ENCODE data around the gene RPS15A. TPM values are rescaled to one million over a fixed set of nuclear protein-coding genes. Genes with fewer than 3 reads are reported as not detected.
"Not testable (repeated sequence)": the region's sequence is repeated elsewhere in the genome, so short reads cannot be mapped to it uniquely, and the experiment has no call there.

RPS15A gene
- total and polyA plus RNA-seq, 2 donors = 1,611 to 3,190 TPM

- Histone ChIP-seq H3K4me1 (ENCODE audit: insufficient read depth) (no peaks in the 10 kb centered on the region), H3K36me3 (ENCODE audit: insufficient read depth) (peaks cover 4% of the 10 kb centered on the region), H3K4me3 (ENCODE audit: low read depth, low read length) (no peak overlapping the region), H3K27ac (ENCODE audit: low read depth) (no peak overlapping the region)
- 86% methylated on average over 17 of the region's 17 CpGs for WGBS
- no peak for DNase-seq (ENCODE audit: extremely low spot score)
These were observed 6.4 kb downstream of the RPS15A start for GRCh38 chr16:18783430-18784341.

GRCh38 chr16:18782697-18783429, 7.3 kb downstream of the RPS15A start:
- no peak for DNase-seq (ENCODE audit: extremely low spot score)
- no peak overlapping the region for H3K4me3 ChIP-seq (ENCODE audit: low read depth, low read length)
- H3K4me1 ChIP-seq (ENCODE audit: insufficient read depth) = no peaks in the 10 kb centered on the region
- H3K36me3 ChIP-seq (ENCODE audit: insufficient read depth) = peaks cover 4% of the 10 kb centered on the region
- 87% methylated on average over 8 of the region's 8 CpGs for WGBS
- H3K27ac ChIP-seq (ENCODE audit: low read depth) = no peak overlapping the region

- not testable (repeated sequence) for H3K27ac ChIP-seq (ENCODE audit: low read depth); H3K36me3 ChIP-seq (ENCODE audit: insufficient read depth); H3K4me1 ChIP-seq (ENCODE audit: insufficient read depth); H3K4me3 ChIP-seq (ENCODE audit: low read depth, low read length); DNase-seq (ENCODE audit: extremely low spot score)
- 82% methylated on average over 6 of the region's 6 CpGs for WGBS
These were observed 8.9 kb downstream of the RPS15A start for GRCh38 chr16:18781232-18781631.

- H3K4me1 ChIP-seq (ENCODE audit: insufficient read depth); H3K4me3 ChIP-seq (ENCODE audit: low read depth, low read length); H3K27ac ChIP-seq (ENCODE audit: low read depth); H3K36me3 ChIP-seq (ENCODE audit: insufficient read depth); DNase-seq (ENCODE audit: extremely low spot score): not testable (repeated sequence)
- 57% methylated on average over 8 of the region's 8 CpGs for WGBS
These were observed 9.6 kb downstream of the RPS15A start for GRCh38 chr16:18780460-18781026.

GRCh38 chr16:18777664-18778063, 12.5 kb downstream of the RPS15A start:
- H3K4me1 ChIP-seq (ENCODE audit: insufficient read depth); H3K4me3 ChIP-seq (ENCODE audit: low read depth, low read length); H3K27ac ChIP-seq (ENCODE audit: low read depth); H3K36me3 ChIP-seq (ENCODE audit: insufficient read depth); DNase-seq (ENCODE audit: extremely low spot score): not testable (repeated sequence)
- WGBS = 100% methylated on average over 1 of the region's 1 CpG

- H3K36me3 ChIP-seq (ENCODE audit: insufficient read depth); H3K4me3 ChIP-seq (ENCODE audit: low read depth, low read length); DNase-seq (ENCODE audit: extremely low spot score); H3K4me1 ChIP-seq (ENCODE audit: insufficient read depth); H3K27ac ChIP-seq (ENCODE audit: low read depth): not testable (repeated sequence)
- WGBS = 81% methylated on average over 5 of the region's 5 CpGs
These were observed 13.8 kb downstream of the RPS15A start for GRCh38 chr16:18776334-18776733.

- not testable (repeated sequence) for H3K4me3 ChIP-seq (ENCODE audit: low read depth, low read length); DNase-seq (ENCODE audit: extremely low spot score); H3K4me1 ChIP-seq (ENCODE audit: insufficient read depth); H3K36me3 ChIP-seq (ENCODE audit: insufficient read depth); H3K27ac ChIP-seq (ENCODE audit: low read depth)
- 96% methylated on average over 4 of the region's 4 CpGs for WGBS
These were observed 15.5 kb downstream of the RPS15A start for GRCh38 chr16:18774651-18775050.

GRCh38 chr16:18772171-18772570, 18.0 kb downstream of the RPS15A start:
- not testable (repeated sequence) for DNase-seq (ENCODE audit: extremely low spot score); H3K36me3 ChIP-seq (ENCODE audit: insufficient read depth); H3K4me1 ChIP-seq (ENCODE audit: insufficient read depth); H3K27ac ChIP-seq (ENCODE audit: low read depth); H3K4me3 ChIP-seq (ENCODE audit: low read depth, low read length)
- 79% methylated on average over 7 of the region's 7 CpGs for WGBS

- not testable (repeated sequence) for H3K36me3 ChIP-seq (ENCODE audit: insufficient read depth); DNase-seq (ENCODE audit: extremely low spot score); H3K4me3 ChIP-seq (ENCODE audit: low read depth, low read length); H3K4me1 ChIP-seq (ENCODE audit: insufficient read depth); H3K27ac ChIP-seq (ENCODE audit: low read depth)
- 92% methylated on average over 11 of the region's 11 CpGs for WGBS
These were observed 19.7 kb downstream of the RPS15A start for GRCh38 chr16:18770336-18770962.

- H3K4me3 ChIP-seq (ENCODE audit: low read depth, low read length); DNase-seq (ENCODE audit: extremely low spot score); H3K27ac ChIP-seq (ENCODE audit: low read depth); H3K36me3 ChIP-seq (ENCODE audit: insufficient read depth); H3K4me1 ChIP-seq (ENCODE audit: insufficient read depth): not testable (repeated sequence)
- WGBS = 64% methylated on average over 6 of the region's 7 CpGs
These were observed 22.9 kb downstream of the RPS15A start for GRCh38 chr16:18767217-18767616.

GRCh38 chr16:18762713-18763112, 27.4 kb downstream of the RPS15A start:
- not testable (repeated sequence) for H3K36me3 ChIP-seq (ENCODE audit: insufficient read depth); H3K4me1 ChIP-seq (ENCODE audit: insufficient read depth); H3K4me3 ChIP-seq (ENCODE audit: low read depth, low read length); DNase-seq (ENCODE audit: extremely low spot score); H3K27ac ChIP-seq (ENCODE audit: low read depth)
- 39% methylated on average over 3 of the region's 5 CpGs for WGBS

- DNase-seq (ENCODE audit: extremely low spot score); H3K27ac ChIP-seq (ENCODE audit: low read depth); H3K36me3 ChIP-seq (ENCODE audit: insufficient read depth); H3K4me3 ChIP-seq (ENCODE audit: low read depth, low read length); H3K4me1 ChIP-seq (ENCODE audit: insufficient read depth): not testable (repeated sequence)
- 11% methylated on average over 19 of the region's 21 CpGs for WGBS
These were observed 30.3 kb downstream of the RPS15A start for GRCh38 chr16:18759598-18760520.

Measured in urinary bladder (tissue), 4 donors.